GM12865 (cell line): ENCODE results near the gene TSNAX.

ENCODE experiments used
- DNase-seq: peaks from one replicate; pipeline ENCODE4 v3.0.0; 2010; ENCODE audit warnings: low read depth
- H3K4me3 ChIP-seq: 2 replicates; pipeline ENCODE4 v1.5.1; 2011; ENCODE audit warnings: mild to moderate bottlenecking, low read depth, low read length, control low read depth
- CTCF ChIP-seq: IDR thresholded peaks from 2 replicates; pipeline ENCODE4 v1.5.1; 2011; ENCODE audit warnings: low read length, control low read depth, low read depth, inconsistent platforms; ENCODE audit not compliant: insufficient read depth; ENCODE audit errors: missing control alignments

The TSNAX gene

GRCh38 chr1:231604276-231604621 is 75.8 kb downstream of the TSNAX start:
- no peak overlapping the region for H3K4me3 ChIP-seq
- DNase-seq: no peak
- TF ChIP-seq CTCF: no peak

DNA sequence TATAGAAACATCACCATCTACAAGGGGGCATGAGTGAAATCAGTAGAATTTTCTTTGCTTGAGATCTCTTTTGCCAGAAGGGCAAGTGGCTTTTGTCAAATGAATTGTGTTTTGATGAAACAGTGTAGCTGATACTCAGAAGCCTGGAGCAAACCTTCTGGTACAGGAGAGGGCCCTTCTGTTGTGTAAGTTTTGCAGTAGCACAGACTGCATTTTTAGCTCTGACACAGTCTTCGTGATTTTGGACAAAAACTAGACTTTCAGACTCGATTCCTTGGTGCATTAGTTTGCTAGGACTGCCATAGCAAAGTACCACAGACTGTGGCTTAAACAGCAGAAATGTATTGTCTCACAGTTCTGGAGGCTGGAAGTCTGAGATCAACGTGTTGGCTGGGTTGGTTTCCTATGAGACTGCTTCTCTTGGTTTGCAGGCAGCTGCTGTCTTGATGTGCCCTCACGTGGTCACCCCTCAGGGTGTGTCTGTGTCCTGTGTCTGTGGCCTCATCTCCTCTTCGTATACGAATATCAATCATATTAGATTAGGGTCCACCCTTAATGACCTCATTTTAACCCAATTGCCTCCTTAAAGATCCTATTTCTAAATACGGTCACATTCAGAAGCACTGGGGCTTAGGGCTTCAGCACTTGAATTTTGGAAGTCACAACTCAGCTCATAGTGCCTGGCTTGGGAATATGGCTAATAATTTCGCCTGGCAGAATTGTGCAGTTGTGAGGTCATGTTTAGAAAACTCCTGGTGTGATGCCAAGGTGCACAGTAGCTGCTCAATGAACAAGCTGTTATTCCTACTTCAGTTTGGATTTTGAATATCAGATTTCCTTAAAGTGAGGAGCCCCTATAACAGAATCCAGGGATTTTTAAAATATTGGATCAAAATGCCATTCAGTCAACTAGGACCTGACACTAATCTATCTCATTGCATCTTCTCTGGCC is 77.0 kb downstream of the TSNAX start:
- H3K4me3 ChIP-seq: no peak overlapping the region
- no peak for DNase-seq
- TF ChIP-seq CTCF: no peak

- DNase-seq: no peak
- TF ChIP-seq CTCF: no peak
- no peak overlapping the region for H3K4me3 ChIP-seq
Measured at GRCh38 chr1:231606712-231607111, 78.2 kb downstream of the TSNAX start.

- TF ChIP-seq CTCF: no peak
- no peak overlapping the region for H3K4me3 ChIP-seq
- no peak for DNase-seq
Measured at GRCh38 chr1:231610388-231610787, 81.9 kb downstream of the TSNAX start.

- DNase-seq: no peak
- TF ChIP-seq CTCF: no peak
- no peak overlapping the region for H3K4me3 ChIP-seq
Measured at GRCh38 chr1:231611111-231611510, 82.6 kb downstream of the TSNAX start.

GRCh38 chr1:231611851-231612250 is 83.4 kb downstream of the TSNAX start:
- no peak for DNase-seq
- no peak overlapping the region for H3K4me3 ChIP-seq
- TF ChIP-seq CTCF: no peak
